Measurements from ENCODE around the gene AP5Z1. TPM values are rescaled to one million over a fixed set of nuclear protein-coding genes. Genes with fewer than 3 reads are reported as not detected.

Gene AP5Z1
- total RNA-seq, 2 donors from 2014 or later = 31.0 to 34.7 TPM

DNA sequence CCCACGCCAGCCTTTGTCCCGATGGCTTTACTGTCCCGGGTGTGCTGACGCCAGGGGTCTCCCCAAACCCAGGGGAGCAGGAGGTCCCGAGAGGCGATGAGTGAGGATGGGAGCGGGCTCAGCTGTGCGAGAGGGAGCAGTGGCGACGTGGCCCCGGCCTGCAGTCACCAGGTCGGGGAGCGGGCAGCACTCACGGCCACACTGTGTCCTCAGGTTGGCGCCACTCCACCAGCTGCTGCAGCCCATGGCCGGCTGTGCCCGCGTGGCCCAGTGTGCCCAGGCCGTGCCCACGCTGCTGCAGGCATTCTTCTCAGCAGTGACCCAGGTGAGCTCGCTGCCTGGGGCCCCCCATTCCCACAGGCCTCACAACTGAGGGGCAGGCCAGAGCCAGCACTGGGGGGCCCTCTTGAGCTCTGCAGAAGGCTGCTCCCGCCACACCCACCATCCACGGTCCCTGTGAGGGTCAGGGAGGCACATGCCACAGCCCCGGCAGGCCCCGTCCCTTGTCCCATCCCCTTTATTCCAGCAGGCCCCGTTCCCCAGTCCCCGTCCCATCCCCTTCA is 13.3 kb downstream of the AP5Z1 start:
- DNase-seq = no peak
- Mint-ChIP-seq H3K27ac (no peak overlapping the region), H3K4me3 (no peak overlapping the region), H3K36me3 (ENCODE audit: low read depth) (peaks cover 28% of the 10 kb centered on the region), H3K27me3 (ENCODE audit: insufficient read depth) (no peaks in the 10 kb centered on the region), H3K9me3 (peaks cover 1% of the 10 kb centered on the region), H3K4me1 (no peaks in the 10 kb centered on the region)
- no peaks in the 10 kb centered on the region for H3K4me1 ChIP-seq (ENCODE audit: control insufficient read depth, insufficient read depth, low read length)
- H3K4me3 ChIP-seq (ENCODE audit: low read length) = no peak overlapping the region
- no peaks in the 10 kb centered on the region for H3K9me3 ChIP-seq (ENCODE audit: control insufficient read depth, low read length)
- no peak overlapping the region for H3K9ac ChIP-seq (ENCODE audit: extremely low read depth, low read length, poor library complexity, severe bottlenecking)
- H3K27me3 ChIP-seq (ENCODE audit: control insufficient read depth, insufficient read depth, low read length, poor library complexity, severe bottlenecking) = no peaks in the 10 kb centered on the region
- 95 to 100% methylated on average over 13 to 27 of the region's 27 CpGs for WGBS, 2 experiments (ENCODE audit: insufficient coverage in 1 of 2, insufficient read length in 1 of 2)
- no peak overlapping the region for H3K27ac ChIP-seq (ENCODE audit: low read depth, low read length)
- H3K36me3 ChIP-seq (ENCODE audit: control insufficient read depth, insufficient read depth, low read length) = peaks cover 39% of the 10 kb centered on the region
- TF ChIP-seq, protein P1, sequence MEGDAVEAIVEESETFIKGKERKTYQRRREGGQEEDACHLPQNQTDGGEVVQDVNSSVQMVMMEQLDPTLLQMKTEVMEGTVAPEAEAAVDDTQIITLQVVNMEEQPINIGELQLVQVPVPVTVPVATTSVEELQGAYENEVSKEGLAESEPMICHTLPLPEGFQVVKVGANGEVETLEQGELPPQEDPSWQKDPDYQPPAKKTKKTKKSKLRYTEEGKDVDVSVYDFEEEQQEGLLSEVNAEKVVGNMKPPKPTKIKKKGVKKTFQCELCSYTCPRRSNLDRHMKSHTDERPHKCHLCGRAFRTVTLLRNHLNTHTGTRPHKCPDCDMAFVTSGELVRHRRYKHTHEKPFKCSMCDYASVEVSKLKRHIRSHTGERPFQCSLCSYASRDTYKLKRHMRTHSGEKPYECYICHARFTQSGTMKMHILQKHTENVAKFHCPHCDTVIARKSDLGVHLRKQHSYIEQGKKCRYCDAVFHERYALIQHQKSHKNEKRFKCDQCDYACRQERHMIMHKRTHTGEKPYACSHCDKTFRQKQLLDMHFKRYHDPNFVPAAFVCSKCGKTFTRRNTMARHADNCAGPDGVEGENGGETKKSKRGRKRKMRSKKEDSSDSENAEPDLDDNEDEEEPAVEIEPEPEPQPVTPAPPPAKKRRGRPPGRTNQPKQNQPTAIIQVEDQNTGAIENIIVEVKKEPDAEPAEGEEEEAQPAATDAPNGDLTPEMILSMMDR (conservative IDR thresholded peaks at IDR 0.05) = no peak

DNA sequence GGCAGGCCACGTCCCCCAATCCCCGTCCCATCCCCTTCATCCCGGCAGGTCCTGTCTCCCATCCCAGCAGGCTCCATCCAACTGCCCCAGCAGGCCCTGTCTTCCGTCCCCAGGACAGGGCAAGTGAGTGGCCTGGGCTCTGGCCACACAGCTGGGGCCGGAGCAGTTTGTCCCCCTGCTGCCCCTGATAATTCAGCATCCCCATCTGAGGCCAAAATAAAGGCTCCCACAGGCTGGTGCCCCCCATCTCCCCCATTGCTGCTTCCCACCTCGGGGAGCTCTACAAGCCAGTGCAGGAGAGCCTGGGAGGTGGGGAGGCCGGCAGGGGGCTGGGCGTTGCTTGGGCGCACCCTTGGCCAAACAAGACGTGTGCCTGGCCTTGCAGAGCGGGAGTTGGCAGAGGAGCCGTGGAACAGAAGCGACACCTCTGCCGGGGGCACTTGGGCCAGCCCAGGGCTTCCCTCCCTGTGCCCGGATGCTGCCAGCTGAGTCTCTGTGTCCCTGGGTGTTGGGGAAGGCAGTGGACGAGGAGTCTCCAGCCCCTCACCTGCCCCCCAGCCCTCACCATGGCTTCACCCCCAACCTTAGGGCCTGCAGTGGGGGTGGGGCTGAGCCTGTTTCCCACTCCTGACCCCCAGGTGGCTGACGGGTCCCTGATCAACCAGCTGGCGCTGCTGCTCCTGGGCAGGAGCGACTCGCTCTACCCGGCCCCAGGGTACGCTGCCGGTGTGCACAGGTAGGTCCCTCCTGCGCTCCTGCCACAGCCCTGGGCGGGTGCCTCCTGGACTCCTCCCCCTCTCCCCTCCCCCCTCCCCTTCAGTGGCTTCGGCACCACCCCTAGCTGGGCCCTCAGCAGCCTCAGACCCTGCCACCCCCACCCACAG is 14.0 kb downstream of the AP5Z1 start:
- 94 to 100% methylated on average over 1 to 24 of the region's 26 CpGs for WGBS, 2 experiments (ENCODE audit: insufficient coverage in 1 of 2, insufficient read length in 1 of 2)
- DNase-seq = peak; percentile 36
- H3K9me3 Mint-ChIP-seq = peaks cover 9% of the 10 kb centered on the region
- no peak overlapping the region for H3K4me3 Mint-ChIP-seq
- Histone ChIP-seq H3K27me3 (ENCODE audit: control insufficient read depth, insufficient read depth, low read length, poor library complexity, severe bottlenecking) (no peaks in the 10 kb centered on the region), H3K9me3 (ENCODE audit: control insufficient read depth, low read length) (peaks cover under 1% of the 10 kb centered on the region), H3K9ac (ENCODE audit: extremely low read depth, low read length, poor library complexity, severe bottlenecking) (no peak overlapping the region), H3K4me1 (ENCODE audit: control insufficient read depth, insufficient read depth, low read length) (no peaks in the 10 kb centered on the region), H3K27ac (ENCODE audit: low read depth, low read length) (no peak overlapping the region), H3K4me3 (ENCODE audit: low read length) (no peak overlapping the region), H3K36me3 (ENCODE audit: control insufficient read depth, insufficient read depth, low read length) (peaks cover 39% of the 10 kb centered on the region)
- no peaks in the 10 kb centered on the region for H3K27me3 Mint-ChIP-seq (ENCODE audit: insufficient read depth)
- H3K4me1 Mint-ChIP-seq = no peaks in the 10 kb centered on the region
- peaks cover 36% of the 10 kb centered on the region for H3K36me3 Mint-ChIP-seq (ENCODE audit: low read depth)
- H3K27ac Mint-ChIP-seq = no peak overlapping the region
- TF ChIP-seq, protein P1 (conservative IDR thresholded peaks at IDR 0.05) = no peak

DNA sequence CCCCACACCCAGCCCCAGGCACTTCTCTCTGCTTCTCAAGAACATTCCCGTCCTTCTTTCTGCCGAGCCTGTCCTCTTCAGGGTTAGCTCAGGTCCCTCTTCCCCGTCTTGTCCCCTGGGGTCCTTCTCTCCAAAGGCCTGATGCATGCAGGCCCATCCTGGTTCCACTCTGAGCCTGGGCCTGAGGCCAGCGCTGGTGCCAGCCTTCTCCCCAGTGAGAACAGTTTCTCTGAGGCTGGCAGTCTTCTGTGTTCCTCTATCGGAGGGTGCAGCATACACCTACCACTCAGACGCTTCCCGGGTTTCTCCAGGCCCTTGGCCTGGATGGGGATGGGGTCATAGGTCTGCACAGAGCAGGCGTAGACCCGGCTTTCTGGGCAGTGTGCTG is 14.6 kb downstream of the AP5Z1 start:
- Histone ChIP-seq H3K27ac (ENCODE audit: low read depth, low read length) (no peak overlapping the region), H3K4me1 (ENCODE audit: control insufficient read depth, insufficient read depth, low read length) (no peaks in the 10 kb centered on the region), H3K9ac (ENCODE audit: extremely low read depth, low read length, poor library complexity, severe bottlenecking) (no peak overlapping the region), H3K36me3 (ENCODE audit: control insufficient read depth, insufficient read depth, low read length) (peaks cover 39% of the 10 kb centered on the region), H3K4me3 (ENCODE audit: low read length) (no peak overlapping the region), H3K27me3 (ENCODE audit: control insufficient read depth, insufficient read depth, low read length, poor library complexity, severe bottlenecking) (no peaks in the 10 kb centered on the region), H3K9me3 (ENCODE audit: control insufficient read depth, low read length) (peaks cover 5% of the 10 kb centered on the region)
- Mint-ChIP-seq H3K27ac (peak overlapping the region; percentile 26), H3K4me3 (no peak overlapping the region), H3K9me3 (peaks cover 13% of the 10 kb centered on the region), H3K4me1 (no peaks in the 10 kb centered on the region), H3K36me3 (ENCODE audit: low read depth) (peaks cover 42% of the 10 kb centered on the region), H3K27me3 (ENCODE audit: insufficient read depth) (no peaks in the 10 kb centered on the region)
- TF ChIP-seq, protein P1 (conservative IDR thresholded peaks at IDR 0.05) = no peak
- DNase-seq = peak; percentile 46
- 94 to 95% methylated on average over 5 to 9 of the region's 9 CpGs for WGBS, 2 experiments (ENCODE audit: insufficient coverage in 1 of 2, insufficient read length in 1 of 2)
